Stimulated activated naive CD8-positive, alpha-beta T cell treated with anti-CD3 and anti-CD28 coated beads, Interleukin-15, Interleukin-2, amounts not matched to agents 100 ng/mL and 50 ng/mL, for 24 hours (primary cell): Measurements from ENCODE around the gene RAMP1.

Experiments
- H3K27ac Mint-ChIP-seq: one replicate; pipeline ENCODE4 v1.8.0; 2021; ENCODE audit warnings: mild to moderate bottlenecking, mixed read lengths
- H3K27me3 Mint-ChIP-seq: one replicate; pipeline ENCODE4 v1.8.0; 2021; ENCODE audit warnings: mixed read lengths
- H3K36me3 Mint-ChIP-seq: one replicate; pipeline ENCODE4 v1.8.0; 2021; ENCODE audit warnings: low read depth, mixed read lengths
- H3K4me1 Mint-ChIP-seq: one replicate; pipeline ENCODE4 v1.8.0; 2021; ENCODE audit warnings: low read depth, mixed read lengths
- H3K4me3 Mint-ChIP-seq: one replicate; pipeline ENCODE4 v1.8.0; 2021; ENCODE audit warnings: mild to moderate bottlenecking, mixed read lengths
- H3K9me3 Mint-ChIP-seq: one replicate; pipeline ENCODE4 v1.8.0; 2021; ENCODE audit warnings: mixed read lengths

RAMP1 gene

GRCh38 chr2:237909801-237910475 lies 50.5 kb downstream of the RAMP1 start:
- Mint-ChIP-seq H3K27ac (no peak overlapping the region), H3K4me3 (no peak overlapping the region), H3K9me3 (peaks cover 9% of the 10 kb centered on the region), H3K27me3 (no peaks in the 10 kb centered on the region), H3K4me1 (peaks cover 16% of the 10 kb centered on the region), H3K36me3 (no peaks in the 10 kb centered on the region)

- H3K27me3 Mint-ChIP-seq: no peaks in the 10 kb centered on the region
- H3K4me3 Mint-ChIP-seq: no peak overlapping the region
- peaks cover 9% of the 10 kb centered on the region for H3K9me3 Mint-ChIP-seq
- H3K4me1 Mint-ChIP-seq: peaks cover 8% of the 10 kb centered on the region
- no peaks in the 10 kb centered on the region for H3K36me3 Mint-ChIP-seq
- H3K27ac Mint-ChIP-seq: no peak overlapping the region
Measured at GRCh38 chr2:237910576-237911362, 51.3 kb downstream of the RAMP1 start.

- no peaks in the 10 kb centered on the region for H3K36me3 Mint-ChIP-seq
- H3K27ac Mint-ChIP-seq: no peak overlapping the region
- H3K9me3 Mint-ChIP-seq: peaks cover 9% of the 10 kb centered on the region
- peaks cover under 1% of the 10 kb centered on the region for H3K4me1 Mint-ChIP-seq
- H3K4me3 Mint-ChIP-seq: no peak overlapping the region
- H3K27me3 Mint-ChIP-seq: no peaks in the 10 kb centered on the region
Measured at GRCh38 chr2:237911363-237912017, 52.1 kb downstream of the RAMP1 start.

- no peak overlapping the region for H3K4me3 Mint-ChIP-seq
- H3K27ac Mint-ChIP-seq: no peak overlapping the region
- H3K4me1 Mint-ChIP-seq: no peaks in the 10 kb centered on the region
- no peaks in the 10 kb centered on the region for H3K36me3 Mint-ChIP-seq
- H3K27me3 Mint-ChIP-seq: no peaks in the 10 kb centered on the region
- H3K9me3 Mint-ChIP-seq: peaks cover 2% of the 10 kb centered on the region
Measured at GRCh38 chr2:237912271-237913192, 53.1 kb downstream of the RAMP1 start.

GRCh38 chr2:237913193-237913917 lies 53.9 kb downstream of the RAMP1 start:
- no peaks in the 10 kb centered on the region for H3K9me3 Mint-ChIP-seq
- H3K4me3 Mint-ChIP-seq: no peak overlapping the region
- no peaks in the 10 kb centered on the region for H3K4me1 Mint-ChIP-seq
- H3K27me3 Mint-ChIP-seq: no peaks in the 10 kb centered on the region
- H3K36me3 Mint-ChIP-seq: no peaks in the 10 kb centered on the region
- no peak overlapping the region for H3K27ac Mint-ChIP-seq

GRCh38 chr2:237915576-237915975 lies 56.2 kb downstream of the RAMP1 start:
- H3K9me3 Mint-ChIP-seq: no peaks in the 10 kb centered on the region
- H3K4me1 Mint-ChIP-seq: peaks cover 7% of the 10 kb centered on the region
- no peak overlapping the region for H3K27ac Mint-ChIP-seq
- H3K36me3 Mint-ChIP-seq: no peaks in the 10 kb centered on the region
- H3K4me3 Mint-ChIP-seq: no peak overlapping the region
- no peaks in the 10 kb centered on the region for H3K27me3 Mint-ChIP-seq

GRCh38 chr2:237916296-237916695 lies 56.9 kb downstream of the RAMP1 start:
- Mint-ChIP-seq H3K4me1 (peaks cover 7% of the 10 kb centered on the region), H3K4me3 (no peak overlapping the region), H3K27ac (no peak overlapping the region), H3K36me3 (no peaks in the 10 kb centered on the region), H3K9me3 (no peaks in the 10 kb centered on the region), H3K27me3 (no peaks in the 10 kb centered on the region)

- Mint-ChIP-seq H3K27me3 (no peaks in the 10 kb centered on the region), H3K27ac (no peak overlapping the region), H3K4me3 (no peak overlapping the region), H3K9me3 (no peaks in the 10 kb centered on the region), H3K4me1 (peaks cover 13% of the 10 kb centered on the region), H3K36me3 (no peaks in the 10 kb centered on the region)
Measured at GRCh38 chr2:237917696-237918374, 58.4 kb downstream of the RAMP1 start.

- H3K36me3 Mint-ChIP-seq: no peaks in the 10 kb centered on the region
Measured at GRCh38 chr2:237919593-237919992, 60.2 kb downstream of the RAMP1 start.

GRCh38 chr2:237920673-237921072 lies 61.2 kb downstream of the RAMP1 start:
- H3K27ac Mint-ChIP-seq: no peak overlapping the region
- H3K27me3 Mint-ChIP-seq: no peaks in the 10 kb centered on the region
- no peak overlapping the region for H3K4me3 Mint-ChIP-seq
- no peaks in the 10 kb centered on the region for H3K36me3 Mint-ChIP-seq
- H3K9me3 Mint-ChIP-seq: no peaks in the 10 kb centered on the region
- peaks cover 29% of the 10 kb centered on the region for H3K4me1 Mint-ChIP-seq

More at GRCh38 chr2:237919593-237919992, 60.2 kb downstream of the RAMP1 start:
- Mint-ChIP-seq H3K4me3 (no peak overlapping the region), H3K27me3 (no peaks in the 10 kb centered on the region), H3K4me1 (peaks cover 26% of the 10 kb centered on the region), H3K27ac (no peak overlapping the region), H3K9me3 (no peaks in the 10 kb centered on the region)

GRCh38 chr2:237921967-237922492 lies 62.6 kb downstream of the RAMP1 start:
- H3K4me1 Mint-ChIP-seq: peaks cover 38% of the 10 kb centered on the region
- H3K27ac Mint-ChIP-seq: no peak overlapping the region
- no peaks in the 10 kb centered on the region for H3K27me3 Mint-ChIP-seq
- H3K36me3 Mint-ChIP-seq: no peaks in the 10 kb centered on the region
- no peak overlapping the region for H3K4me3 Mint-ChIP-seq
- no peaks in the 10 kb centered on the region for H3K9me3 Mint-ChIP-seq

- no peaks in the 10 kb centered on the region for H3K9me3 Mint-ChIP-seq
- H3K27ac Mint-ChIP-seq: no peak overlapping the region
- peaks cover 41% of the 10 kb centered on the region for H3K4me1 Mint-ChIP-seq
- H3K36me3 Mint-ChIP-seq: no peaks in the 10 kb centered on the region
- no peaks in the 10 kb centered on the region for H3K27me3 Mint-ChIP-seq
- no peak overlapping the region for H3K4me3 Mint-ChIP-seq
Measured at GRCh38 chr2:237922641-237923361, 63.4 kb downstream of the RAMP1 start.
